ENCODE results near the gene DDR1. TPM values are rescaled to one million over a fixed set of nuclear protein-coding genes. Genes with fewer than 3 reads are reported as not detected.
"Not testable (repeated sequence)": the region's sequence is repeated elsewhere in the genome, so short reads cannot be mapped to it uniquely, and the experiment has no call there.

Gene DDR1
- total and polyA plus RNA-seq, 4 experiments from 2014 or later = 1.4 to 13.1 (median 6.6) TPM

GRCh38 chr6:30902709-30903108, 18.4 kb downstream of the DDR1 start:
- Histone ChIP-seq H3K4me1 (ENCODE audit: insufficient read depth, low read length) (peaks cover 5% of the 10 kb centered on the region), H3K27me3 (ENCODE audit: insufficient read depth, low read length) (no peaks in the 10 kb centered on the region), H3K9me3 (ENCODE audit: control insufficient read depth in 1 of 2, low read length in 2 of 2) (no peaks in the 10 kb centered on the region), H3K36me3 (ENCODE audit: insufficient read depth, low read length) (no peaks in the 10 kb centered on the region), H3K4me3 (ENCODE audit: low read length in 2 of 2) (no peak overlapping the region), H3K27ac (ENCODE audit: low read depth, low read length) (no peak overlapping the region)
- no peak for DNase-seq
- intact Hi-C loops (cut with micrococcal nuclease) = loop anchor here (10.0 kb wide), 1 partner anchor 348 kb away; the partner anchor contains the start of genes GNL1 and PRR3
- Mint-ChIP-seq H3K27ac (peak overlapping the region in 1 of 7 donors; percentile 12), H3K36me3 (peaks cover 0 to 4% of the 10 kb centered on the region in 2 donors), H3K4me3 (no peak overlapping the region), H3K4me1 (peaks cover 2 to 8% (median 3%) of the 10 kb centered on the region in 4 donors), H3K27me3 (no peaks in the 10 kb centered on the region), H3K9me3 (no peaks in the 10 kb centered on the region)
- POLR2A ChIA-PET (ENCODE audit: partially characterized antibody) = no interaction called here
- CTCF ChIA-PET (ENCODE audit: partially characterized antibody) = no interaction called here

- Mint-ChIP-seq H3K27ac (no peak overlapping the region), H3K9me3 (no peaks in the 10 kb centered on the region), H3K4me1 (peaks cover 7 to 13% (median 8%) of the 10 kb centered on the region in 4 donors), H3K36me3 (peaks cover 0 to 8% of the 10 kb centered on the region in 2 donors), H3K4me3 (no peak overlapping the region), H3K27me3 (no peaks in the 10 kb centered on the region)
- ChIA-PET CTCF (ENCODE audit: partially characterized antibody) (no interaction called here), POLR2A (ENCODE audit: partially characterized antibody) (no interaction called here)
- intact Hi-C loops (cut with micrococcal nuclease) = loop anchor here (10.0 kb wide), 1 partner anchor 348 kb away; the partner anchor contains the start of genes GNL1 and PRR3
- Histone ChIP-seq H3K36me3 (ENCODE audit: insufficient read depth, low read length) (no peaks in the 10 kb centered on the region), H3K27ac (ENCODE audit: low read depth, low read length) (no peak overlapping the region), H3K9me3 (ENCODE audit: control insufficient read depth in 1 of 2, low read length in 2 of 2) (no peaks in the 10 kb centered on the region), H3K4me3 (ENCODE audit: low read length in 2 of 2) (no peak overlapping the region), H3K27me3 (ENCODE audit: insufficient read depth, low read length) (no peaks in the 10 kb centered on the region), H3K4me1 (ENCODE audit: insufficient read depth, low read length) (peaks cover 5% of the 10 kb centered on the region)
- no peak for DNase-seq
Measured at GRCh38 chr6:30903236-30903635, 18.9 kb downstream of the DDR1 start.

GRCh38 chr6:30907290-30907757, 23.0 kb downstream of the DDR1 start:
- H3K27me3 ChIP-seq (ENCODE audit: insufficient read depth, low read length); DNase-seq; H3K9me3 Mint-ChIP-seq; H3K9me3 ChIP-seq (ENCODE audit: control insufficient read depth in 1 of 2, low read length in 2 of 2); H3K36me3 ChIP-seq (ENCODE audit: insufficient read depth, low read length); H3K27me3 Mint-ChIP-seq: not testable (repeated sequence)
- peak overlapping the region in 4 of 7 donors; percentile 58 to 96 (median 78) for H3K27ac Mint-ChIP-seq
- H3K4me3 Mint-ChIP-seq = peak overlapping the region; percentile 96 to 100 (median 99)
- ChIA-PET CTCF (ENCODE audit: partially characterized antibody) (interaction anchor here (1.0 to 1.2 kb wide), 2 partner anchors 10 to 80 kb away, joined by 3 to 6 read pairs; no protein-coding TSS in a partner anchor), POLR2A (ENCODE audit: partially characterized antibody) (interaction anchor here (0.9 to 2.2 kb wide), 8 partner anchors 8 to 292 kb away, joined by 3 to 17 read pairs (median 4); partner anchors contain the start of gene IER3)
- Histone ChIP-seq H3K4me3 (ENCODE audit: low read length in 2 of 2) (peak overlapping the region; percentile 75 to 97), H3K4me1 (ENCODE audit: insufficient read depth, low read length) (peaks cover 14% of the 10 kb centered on the region), H3K27ac (ENCODE audit: low read depth, low read length) (peak overlapping the region; percentile 50)
- peaks cover 15 to 21% of the 10 kb centered on the region in 2 donors for H3K36me3 Mint-ChIP-seq
- peaks cover 20 to 27% (median 20%) of the 10 kb centered on the region in 4 donors for H3K4me1 Mint-ChIP-seq
- intact Hi-C loops (cut with micrococcal nuclease) = loop anchor here (10.0 kb wide), 1 partner anchor 353 kb away; the partner anchor contains the start of genes GNL1 and PRR3

GRCh38 chr6:30907758-30908591, 23.7 kb downstream of the DDR1 start, which contains the start of gene GTF2H4:
TSS of gene GTF2H4 (plus strand) at chr6:30908207.
- Histone ChIP-seq H3K36me3 (ENCODE audit: insufficient read depth, low read length) (no peaks in the 10 kb centered on the region), H3K4me1 (ENCODE audit: insufficient read depth, low read length) (peaks cover 14% of the 10 kb centered on the region), H3K4me3 (ENCODE audit: low read length in 2 of 2) (peak within 1 kb of the TSS; percentile 75 to 97), H3K27me3 (ENCODE audit: insufficient read depth, low read length) (no peaks in the 10 kb centered on the region), H3K27ac (ENCODE audit: low read depth, low read length) (peak within 1 kb of the TSS; percentile 50), H3K9me3 (ENCODE audit: control insufficient read depth in 1 of 2, low read length in 2 of 2) (no peaks in the 10 kb centered on the region)
- peak within 1 kb of the TSS; percentile 96 to 100 (median 99) for H3K4me3 Mint-ChIP-seq
- CTCF ChIA-PET (ENCODE audit: partially characterized antibody) = interaction anchor here (1.0 to 1.8 kb wide), 2 partner anchors 10 to 13 kb away, joined by 4 to 6 read pairs; no protein-coding TSS in a partner anchor
- H3K27ac Mint-ChIP-seq = peak within 1 kb of the TSS; percentile 36 to 96 (median 90)
- intact Hi-C loops (cut with micrococcal nuclease) = loop anchor here (10.0 kb wide), 1 partner anchor 353 kb away; the partner anchor contains the start of genes GNL1 and PRR3
- DNase-seq = peak; percentile 90 to 97 (median 93)
- peaks cover 20 to 32% (median 23%) of the 10 kb centered on the region in 4 donors for H3K4me1 Mint-ChIP-seq
- no peaks in the 10 kb centered on the region for H3K27me3 Mint-ChIP-seq
- H3K36me3 Mint-ChIP-seq = peaks cover 15 to 27% of the 10 kb centered on the region in 2 donors
- H3K9me3 Mint-ChIP-seq = no peaks in the 10 kb centered on the region
- POLR2A ChIA-PET (ENCODE audit: partially characterized antibody) = interaction anchor here (0.9 to 2.2 kb wide), 8 partner anchors 8 to 293 kb away, joined by 3 to 17 read pairs (median 4); partner anchors contain the start of gene IER3

- H3K27ac Mint-ChIP-seq = peak overlapping the region; percentile 36 to 96 (median 90)
Measured at GRCh38 chr6:30908700-30909099, 24.4 kb downstream of the DDR1 start.

GRCh38 chr6:30910473-30910872, 26.2 kb downstream of the DDR1 start:
- intact Hi-C loops (cut with micrococcal nuclease); CTCF ChIA-PET (ENCODE audit: partially characterized antibody): not testable (repeated sequence)
- H3K4me1 Mint-ChIP-seq = peaks cover 26 to 51% (median 39%) of the 10 kb centered on the region in 4 donors

More at GRCh38 chr6:30908700-30909099, 24.4 kb downstream of the DDR1 start:
- no peak for DNase-seq
- peak overlapping the region; percentile 75 to 97 for H3K4me3 ChIP-seq (ENCODE audit: low read length in 2 of 2)
- H3K4me3 Mint-ChIP-seq = peak overlapping the region; percentile 96 to 100 (median 99)
- H3K27ac ChIP-seq (ENCODE audit: low read depth, low read length) = peak overlapping the region; percentile 50
- no peaks in the 10 kb centered on the region for H3K27me3 ChIP-seq (ENCODE audit: insufficient read depth, low read length)
- H3K36me3 ChIP-seq (ENCODE audit: insufficient read depth, low read length) = no peaks in the 10 kb centered on the region
- no peaks in the 10 kb centered on the region for H3K9me3 Mint-ChIP-seq
- H3K4me1 ChIP-seq (ENCODE audit: insufficient read depth, low read length) = peaks cover 22% of the 10 kb centered on the region
- H3K4me1 Mint-ChIP-seq = peaks cover 20 to 39% (median 29%) of the 10 kb centered on the region in 4 donors
- ChIA-PET CTCF (ENCODE audit: partially characterized antibody) (interaction anchor here (1.8 kb wide), 1 partner anchor 12 kb away, joined by 4 read pairs; no protein-coding TSS in a partner anchor), POLR2A (ENCODE audit: partially characterized antibody) (interaction anchor here (1.2 to 2.2 kb wide), 3 partner anchors 47 to 164 kb away, joined by 3 to 17 read pairs (median 4); partner anchors contain the start of gene IER3)
- peaks cover 15 to 27% of the 10 kb centered on the region in 2 donors for H3K36me3 Mint-ChIP-seq
- H3K27me3 Mint-ChIP-seq = no peaks in the 10 kb centered on the region
- intact Hi-C loops (cut with micrococcal nuclease) = loop anchor here (10.0 kb wide), 1 partner anchor 354 kb away; the partner anchor contains the start of genes GNL1 and PRR3
- no peaks in the 10 kb centered on the region for H3K9me3 ChIP-seq (ENCODE audit: control insufficient read depth in 1 of 2, low read length in 2 of 2)

More at GRCh38 chr6:30910473-30910872, 26.2 kb downstream of the DDR1 start:
- H3K27me3 ChIP-seq (ENCODE audit: insufficient read depth, low read length); H3K27ac ChIP-seq (ENCODE audit: low read depth, low read length); H3K9me3 ChIP-seq (ENCODE audit: control insufficient read depth in 1 of 2, low read length in 2 of 2); H3K4me3 ChIP-seq (ENCODE audit: low read length in 2 of 2); H3K9me3 Mint-ChIP-seq; DNase-seq; H3K27me3 Mint-ChIP-seq; H3K36me3 ChIP-seq (ENCODE audit: insufficient read depth, low read length); H3K27ac Mint-ChIP-seq: not testable (repeated sequence)
- peak overlapping the region in 3 of 8 donors; percentile 6 to 45 (median 15) for H3K4me3 Mint-ChIP-seq
- peaks cover 33% of the 10 kb centered on the region for H3K4me1 ChIP-seq (ENCODE audit: insufficient read depth, low read length)
- peaks cover 15 to 29% of the 10 kb centered on the region in 2 donors for H3K36me3 Mint-ChIP-seq
- POLR2A ChIA-PET (ENCODE audit: partially characterized antibody) = interaction anchor here (1.1 kb wide), 1 partner anchor 117 kb away, joined by 3 read pairs; no protein-coding TSS in a partner anchor
